Upper lobe of right lung (tissue), 1 donor: ENCODE measurements around the gene EIPR1. TPM values are rescaled to one million over a fixed set of nuclear protein-coding genes. Genes with fewer than 3 reads are reported as not detected.

Experiments
- ATAC-seq: fragments of 200-7000 bp; cut with Tn5 transposase; one replicate; pipeline ENCODE4 v1.9.1; 2020; ENCODE audit warnings: mild to moderate bottlenecking, moderate library complexity
- DNase-seq: peaks from one replicate; pipeline ENCODE4 v3.0.0-alpha.2; 2020
- H3K27ac ChIP-seq: fragments of 200-600 bp; one replicate; pipeline ENCODE4 v1.8.0; 2022
- H3K27me3 ChIP-seq: fragments of 200-600 bp; one replicate; pipeline ENCODE4 v1.8.0; 2022; ENCODE audit warnings: mild to moderate bottlenecking
- H3K36me3 ChIP-seq: fragments of 200-600 bp; one replicate; pipeline ENCODE4 v1.8.0; 2022
- H3K4me1 ChIP-seq: fragments of 200-600 bp; one replicate; pipeline ENCODE4 v1.8.0; 2022
- H3K4me3 ChIP-seq: fragments of 200-600 bp; one replicate; pipeline ENCODE4 v1.8.0; 2022; ENCODE audit warnings: mild to moderate bottlenecking
- H3K9me3 ChIP-seq: fragments of 200-600 bp; one replicate; pipeline ENCODE4 v1.8.0; 2022
- intact Hi-C: fragments of 100-400 bp; cut with DNase I; formaldehyde crosslinking; loops from one replicate; pipeline ENCODE4 v1.11.0; 2022
- total RNA-seq: library from RNA; stranded (reverse); fragmentation: NEBNext Ultra II Directional; extraction: Animal tissue kit (Norgen Biotek cat#: 25700); gene quantifications from one replicate; pipeline ENCODE4 v1.2.1, GENCODE V29; 2021
- TF ChIP-seq, protein P1 (sequence below): fragments of 200-600 bp; IDR thresholded peaks from one replicate; pipeline ENCODE4 v1.8.0; 2022; ENCODE audit warnings: antibody characterized with exemption
- donor health status: DM: no; HTN: yes; CAD: no; lungs with severe emphysema.

Gene EIPR1
- total RNA-seq, 1 donor from 2014 or later, result 16.6 TPM

DNA sequence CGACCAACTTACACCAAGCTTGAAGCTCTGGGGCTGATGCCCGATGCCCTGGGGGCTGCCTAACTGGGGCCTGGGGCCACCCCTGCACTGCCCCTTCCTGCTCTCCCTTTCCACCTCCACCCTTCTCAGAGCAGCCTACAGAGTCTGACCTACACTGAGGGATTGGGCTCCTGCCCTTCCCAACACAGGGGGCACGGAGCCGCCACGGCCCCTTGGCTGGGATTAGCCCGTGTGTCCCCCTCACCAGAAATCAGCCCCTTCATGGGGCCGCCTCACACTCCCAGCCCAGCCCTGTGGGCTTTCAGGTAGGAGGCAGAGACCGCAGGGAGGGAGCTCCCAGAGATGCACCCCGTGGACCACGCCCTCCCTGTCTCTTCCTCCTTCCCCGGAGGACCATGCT is 198.0 kb downstream of the EIPR1 start:
- no peak overlapping the region for H3K27ac ChIP-seq
- DNase-seq, result no peak
- H3K27me3 ChIP-seq, result no peaks in the 10 kb centered on the region
- TF ChIP-seq, protein P1, sequence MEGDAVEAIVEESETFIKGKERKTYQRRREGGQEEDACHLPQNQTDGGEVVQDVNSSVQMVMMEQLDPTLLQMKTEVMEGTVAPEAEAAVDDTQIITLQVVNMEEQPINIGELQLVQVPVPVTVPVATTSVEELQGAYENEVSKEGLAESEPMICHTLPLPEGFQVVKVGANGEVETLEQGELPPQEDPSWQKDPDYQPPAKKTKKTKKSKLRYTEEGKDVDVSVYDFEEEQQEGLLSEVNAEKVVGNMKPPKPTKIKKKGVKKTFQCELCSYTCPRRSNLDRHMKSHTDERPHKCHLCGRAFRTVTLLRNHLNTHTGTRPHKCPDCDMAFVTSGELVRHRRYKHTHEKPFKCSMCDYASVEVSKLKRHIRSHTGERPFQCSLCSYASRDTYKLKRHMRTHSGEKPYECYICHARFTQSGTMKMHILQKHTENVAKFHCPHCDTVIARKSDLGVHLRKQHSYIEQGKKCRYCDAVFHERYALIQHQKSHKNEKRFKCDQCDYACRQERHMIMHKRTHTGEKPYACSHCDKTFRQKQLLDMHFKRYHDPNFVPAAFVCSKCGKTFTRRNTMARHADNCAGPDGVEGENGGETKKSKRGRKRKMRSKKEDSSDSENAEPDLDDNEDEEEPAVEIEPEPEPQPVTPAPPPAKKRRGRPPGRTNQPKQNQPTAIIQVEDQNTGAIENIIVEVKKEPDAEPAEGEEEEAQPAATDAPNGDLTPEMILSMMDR, result no peak
- intact Hi-C loops, result no loop called here
- no peaks in the 10 kb centered on the region for H3K9me3 ChIP-seq
- no peaks in the 10 kb centered on the region for H3K36me3 ChIP-seq
- H3K4me1 ChIP-seq, result no peaks in the 10 kb centered on the region
- H3K4me3 ChIP-seq, result no peak overlapping the region
- ATAC-seq, result no peak

- intact Hi-C loops, result no loop called here
- no peak for DNase-seq
- Histone ChIP-seq H3K4me1 (no peaks in the 10 kb centered on the region), H3K27me3 (no peaks in the 10 kb centered on the region), H3K36me3 (no peaks in the 10 kb centered on the region), H3K27ac (no peak overlapping the region), H3K4me3 (no peak overlapping the region), H3K9me3 (no peaks in the 10 kb centered on the region)
- TF ChIP-seq, protein P1, result no peak
- no peak for ATAC-seq
Measured at GRCh38 chr2:3179208-3179607, 198.4 kb downstream of the EIPR1 start.

DNA sequence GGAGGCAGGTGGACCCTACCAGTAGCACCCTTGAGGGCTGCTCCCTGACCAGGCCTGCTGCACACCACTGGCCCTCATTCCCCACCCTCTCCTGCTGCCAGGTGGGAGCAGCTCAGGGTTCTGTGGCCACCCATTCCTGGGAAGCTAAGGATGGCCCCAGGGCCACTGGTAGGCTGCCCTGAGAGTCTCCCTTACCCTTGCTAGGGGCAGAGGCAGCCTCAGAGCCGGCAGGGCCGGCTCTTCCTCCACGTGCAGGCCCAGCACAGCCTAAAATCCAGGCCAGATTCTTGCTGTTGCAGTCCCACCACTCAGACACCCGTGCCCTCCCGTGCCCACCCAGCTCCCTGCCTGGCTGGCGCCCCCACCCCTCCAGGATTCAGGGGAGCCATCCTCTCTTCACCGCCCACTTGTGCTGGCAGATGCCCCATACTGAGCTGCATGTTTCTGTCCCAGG is 199.0 kb downstream of the EIPR1 start:
- no peak overlapping the region for H3K4me3 ChIP-seq
- no peaks in the 10 kb centered on the region for H3K4me1 ChIP-seq
- H3K36me3 ChIP-seq, result no peaks in the 10 kb centered on the region
- no peak for DNase-seq
- TF ChIP-seq, protein P1, result no peak
- intact Hi-C loops, result no loop called here
- H3K27me3 ChIP-seq, result no peaks in the 10 kb centered on the region
- H3K9me3 ChIP-seq, result no peaks in the 10 kb centered on the region
- H3K27ac ChIP-seq, result no peak overlapping the region
- ATAC-seq, result no peak

- TF ChIP-seq, protein P1, result no peak
- no peaks in the 10 kb centered on the region for H3K4me1 ChIP-seq
Measured at GRCh38 chr2:3177891-3178577, 199.6 kb downstream of the EIPR1 start.

DNA sequence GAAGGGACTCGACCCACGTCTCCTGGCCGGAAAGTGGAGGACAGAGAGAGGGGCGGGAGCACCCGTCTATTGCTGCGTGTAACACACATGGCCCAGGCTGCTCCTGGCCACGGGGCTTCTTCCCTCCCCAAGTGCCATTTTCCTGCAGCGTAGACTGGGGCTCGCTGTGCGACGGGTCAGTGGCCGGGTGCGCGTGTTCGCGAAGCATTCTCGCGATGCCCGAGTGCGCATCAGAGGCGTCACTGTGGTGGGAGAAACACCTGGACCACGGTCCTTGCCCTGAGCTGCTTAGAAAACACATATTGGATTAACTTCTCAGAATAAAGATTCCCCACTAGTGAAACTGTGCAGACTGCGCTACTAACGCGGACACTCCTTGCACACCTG is 200.8 kb downstream of the EIPR1 start:
- no peak for ATAC-seq
- intact Hi-C loops, result no loop called here
- Histone ChIP-seq H3K27ac (no peak overlapping the region), H3K4me1 (no peaks in the 10 kb centered on the region), H3K4me3 (no peak overlapping the region), H3K9me3 (no peaks in the 10 kb centered on the region), H3K36me3 (no peaks in the 10 kb centered on the region), H3K27me3 (no peaks in the 10 kb centered on the region)
- peak; percentile 58 for DNase-seq
- TF ChIP-seq, protein P1, result no peak

More at GRCh38 chr2:3177891-3178577, 199.6 kb downstream of the EIPR1 start:
- ATAC-seq (no peak), DNase-seq (no peak)
- H3K36me3 ChIP-seq, result no peaks in the 10 kb centered on the region
- no peaks in the 10 kb centered on the region for H3K27me3 ChIP-seq
- intact Hi-C loops, result no loop called here
- H3K9me3 ChIP-seq, result no peaks in the 10 kb centered on the region
- no peak overlapping the region for H3K4me3 ChIP-seq
- no peak overlapping the region for H3K27ac ChIP-seq
